ENCODE data around the gene GNGT2.

Gene GNGT2

GRCh38 chr17:49165143-49165542 is 45.2 kb downstream of the GNGT2 start:
- DNase-seq = no peak

- no peak for DNase-seq
Measured at GRCh38 chr17:49162866-49163265, 47.5 kb downstream of the GNGT2 start.

- DNase-seq = no peak
Measured at GRCh38 chr17:49157784-49158183, 52.6 kb downstream of the GNGT2 start.

GRCh38 chr17:49156256-49156655 is 54.1 kb downstream of the GNGT2 start:
- DNase-seq = no peak

All from activated CD4-positive, alpha-beta T cell treated with anti-CD3 and anti-CD28 coated beads, Interleukin-2, amount 50 U/mL, for 16 hours (primary cell).